GM12878 (cell line): ENCODE measurements around the gene DNMT1. TPM values are rescaled to one million over a fixed set of nuclear protein-coding genes. Genes with fewer than 3 reads are reported as not detected.
A peak's percentile ranks its signal among the peaks of the same experiment; 100 is the strongest.

Experiments
- BMI1 ChIP-seq: fragments of 450-650 bp; IDR thresholded peaks from 2 replicates; pipeline ENCODE4 v1.6.1; 2016; ENCODE audit warnings: mild to moderate bottlenecking, moderate library complexity, borderline replicate concordance
- CBFB ChIP-seq: IDR thresholded peaks from 2 replicates; pipeline ENCODE4 v1.6.1; 2016; ENCODE audit warnings: antibody characterized with exemption, low read depth
- E2F8 ChIP-seq: fragments of 450-650 bp; IDR thresholded peaks from 2 replicates; pipeline ENCODE4 v1.6.1; 2018; ENCODE audit warnings: mild to moderate bottlenecking, low read depth, moderate library complexity; ENCODE audit not compliant: partially characterized antibody
- ELK1 ChIP-seq: IDR thresholded peaks from 2 replicates; pipeline ENCODE4 v1.6.1; 2012; ENCODE audit warnings: low read depth, low read length, improper control_type of control experiment
- GABPA ChIP-seq: IDR thresholded peaks from 2 replicates; pipeline ENCODE4 v1.6.1; 2014; ENCODE audit warnings: antibody characterized with exemption, low read depth, mild to moderate bottlenecking, inconsistent platforms
- HCFC1 ChIP-seq: fragments of 150-350 bp; IDR thresholded peaks from 2 replicates; pipeline ENCODE4 v1.6.1; 2014; ENCODE audit warnings: low read length
- LARP7 ChIP-seq: fragments of 450-650 bp; IDR thresholded peaks from 2 replicates; pipeline ENCODE4 v1.6.1; 2017; ENCODE audit warnings: mild to moderate bottlenecking
- MEF2A ChIP-seq: IDR thresholded peaks from 2 replicates; pipeline ENCODE4 v1.6.1; 2011; ENCODE audit warnings: low read depth, mild to moderate bottlenecking, low read length, moderate library complexity; ENCODE audit not compliant: insufficient read depth
- MYB ChIP-seq: fragments of 150-350 bp; IDR thresholded peaks from 2 replicates; pipeline ENCODE4 v1.6.1; 2014; ENCODE audit warnings: mild to moderate bottlenecking, low read depth, low read length, borderline replicate concordance
- NR2F1 ChIP-seq: fragments of 450-650 bp; conservative IDR thresholded peaks from 2 replicates; pipeline ENCODE4 v1.6.1; 2017; ENCODE audit warnings: mild to moderate bottlenecking
- RAD51 ChIP-seq: fragments of 450-650 bp; IDR thresholded peaks from 2 replicates; pipeline ENCODE4 v1.6.1; 2016; ENCODE audit warnings: moderate library complexity, mild to moderate bottlenecking, inconsistent platforms
- SMARCA5 ChIP-seq: fragments of 450-650 bp; IDR thresholded peaks from 2 replicates; pipeline ENCODE4 v1.6.1; 2017; ENCODE audit warnings: mild to moderate bottlenecking
- YY1 ChIP-seq: IDR thresholded peaks from 2 replicates; pipeline ENCODE4 v1.6.1; 2011; ENCODE audit warnings: low read depth, mild to moderate bottlenecking, low read length
- ZBTB40 ChIP-seq: fragments of 450-650 bp; IDR thresholded peaks from 2 replicates; pipeline ENCODE4 v1.6.1; 2016; ENCODE audit warnings: mild to moderate bottlenecking, moderate library complexity, borderline replicate concordance
- polyA plus RNA-seq, 11 experiments: library from polyadenylated mRNA; depleted of rRNA in 4 of 11; unstranded in 6 of 11; stranded (reverse) in 5 of 11; fragments of >200 nt; fragmentation: Nextera tagmentation in 4 of 11; fragmentation: Illumina TruSeq in 1 of 11; extraction: Ambion mirVana in 4 of 11; extraction: Trizol in 1 of 11; gene quantifications; 1 replicate in 1 of 11; 2 replicates in 10 of 11; pipeline versions ENCODE4 v1.2.1 to v1.2.3, GENCODE V29; 2011 to 2016; ENCODE audit warnings: inconsistent platforms in 2 of 11, missing spikeins in 2 of 11, low read depth in 1 of 11
- total RNA-seq, 4 experiments: library from RNA; depleted of rRNA in 3 of 4; stranded (reverse); fragments of >200 nt in 3 of 4; fragmentation: Illumina TruSeq in 1 of 4; extraction: Trizol in 1 of 4; gene quantifications; 2 replicates each; pipeline versions ENCODE4 v1.2.1 to v1.2.3, GENCODE V29; 2013 to 2021

DNMT1 gene
- total and polyA plus RNA-seq, 10 of the 15 experiments (the other 5 are each of a cell fraction or from before 2014, with no cell fraction given) = 70.0 to 290 (median 133) TPM

GRCh38 chr19:10193790-10194499, 808 bp downstream of the DNMT1 start (continued):
- TF ChIP-seq E2F8 = no peak
- no peak for TF ChIP-seq CBFB
- TF ChIP-seq LARP7 = peak; percentile 31
- TF ChIP-seq GABPA = peak; percentile 77; the same call in 1 of the 2 replicates
- TF ChIP-seq ELK1 = no peak
- no peak for TF ChIP-seq MEF2A
- no peak for TF ChIP-seq NR2F1
- TF ChIP-seq RAD51 = no peak
- TF ChIP-seq ZBTB40 = peak; percentile 78; the same call in 1 of the 2 replicates
- 0 out of 2 replicates have a peak, but pooled peaks have one; percentile 26 for TF ChIP-seq YY1
- no peak for TF ChIP-seq HCFC1
- TF ChIP-seq SMARCA5 = no peak
- TF ChIP-seq MYB = no peak
- no peak for TF ChIP-seq BMI1
